Activated naive CD8-positive, alpha-beta T cell treated with anti-CD3 and anti-CD28 coated beads, Interleukin-2, amount 50 U/mL, for 24 hours (primary cell): ENCODE results near the gene RGS3.

ENCODE experiments used
- ATAC-seq: fragments of 150-1000 bp; cut with Tn5 transposase; one replicate; pipeline ENCODE4 v1.10.0; 2021
- DNase-seq: peaks from one replicate; pipeline ENCODE4 v3.0.0; 2021
- H3K27ac Mint-ChIP-seq: one replicate; pipeline ENCODE4 v1.8.0; 2021; ENCODE audit warnings: mild to moderate bottlenecking, mixed read lengths
- H3K27me3 Mint-ChIP-seq: one replicate; pipeline ENCODE4 v1.8.0; 2021; ENCODE audit warnings: mixed read lengths
- H3K36me3 Mint-ChIP-seq: one replicate; pipeline ENCODE4 v1.8.0; 2021; ENCODE audit warnings: low read depth, mixed read lengths
- H3K4me1 Mint-ChIP-seq: one replicate; pipeline ENCODE4 v1.8.0; 2021; ENCODE audit warnings: mixed read lengths
- H3K4me3 Mint-ChIP-seq: one replicate; pipeline ENCODE4 v1.8.0; 2021; ENCODE audit warnings: mild to moderate bottlenecking, moderate library complexity, mixed read lengths
- H3K9me3 Mint-ChIP-seq: one replicate; pipeline ENCODE4 v1.8.0; 2021; ENCODE audit warnings: mixed read lengths

Gene RGS3

GRCh38 chr9:113504725-113505590 is 41.4 kb downstream of the RGS3 start:
- no peak overlapping the region for H3K4me3 Mint-ChIP-seq
- H3K9me3 Mint-ChIP-seq, result no peaks in the 10 kb centered on the region
- H3K27ac Mint-ChIP-seq, result no peak overlapping the region
- ATAC-seq (no peak), DNase-seq (no peak)
- no peaks in the 10 kb centered on the region for H3K36me3 Mint-ChIP-seq
- H3K4me1 Mint-ChIP-seq, result peaks cover 19% of the 10 kb centered on the region
- no peaks in the 10 kb centered on the region for H3K27me3 Mint-ChIP-seq

GRCh38 chr9:113506090-113506589 is 42.6 kb downstream of the RGS3 start:
- Mint-ChIP-seq H3K27ac (no peak overlapping the region), H3K4me1 (peaks cover 20% of the 10 kb centered on the region)

GRCh38 chr9:113507256-113507655 is 43.7 kb downstream of the RGS3 start:
- peaks cover 31% of the 10 kb centered on the region for H3K4me1 Mint-ChIP-seq
- H3K27me3 Mint-ChIP-seq, result no peaks in the 10 kb centered on the region
- H3K4me3 Mint-ChIP-seq, result no peak overlapping the region
- DNase-seq (no peak), ATAC-seq (no peak)
- H3K36me3 Mint-ChIP-seq, result no peaks in the 10 kb centered on the region
- no peak overlapping the region for H3K27ac Mint-ChIP-seq
- no peaks in the 10 kb centered on the region for H3K9me3 Mint-ChIP-seq

More at GRCh38 chr9:113506090-113506589, 42.6 kb downstream of the RGS3 start:
- Mint-ChIP-seq H3K9me3 (no peaks in the 10 kb centered on the region), H3K27me3 (no peaks in the 10 kb centered on the region), H3K36me3 (no peaks in the 10 kb centered on the region), H3K4me3 (no peak overlapping the region)
- ATAC-seq (no peak), DNase-seq (no peak)

GRCh38 chr9:113508111-113508749 is 44.7 kb downstream of the RGS3 start:
- Mint-ChIP-seq H3K4me1 (peaks cover 36% of the 10 kb centered on the region), H3K4me3 (no peak overlapping the region), H3K9me3 (no peaks in the 10 kb centered on the region), H3K36me3 (no peaks in the 10 kb centered on the region), H3K27me3 (no peaks in the 10 kb centered on the region), H3K27ac (no peak overlapping the region)
- ATAC-seq (no peak), DNase-seq (no peak)

- Mint-ChIP-seq H3K36me3 (no peaks in the 10 kb centered on the region), H3K27me3 (peaks cover 1% of the 10 kb centered on the region), H3K4me3 (no peak overlapping the region), H3K4me1 (peaks cover 48% of the 10 kb centered on the region), H3K9me3 (no peaks in the 10 kb centered on the region), H3K27ac (no peak overlapping the region)
- ATAC-seq (no peak), DNase-seq (no peak)
Observed at GRCh38 chr9:113509463-113509862, 45.9 kb downstream of the RGS3 start.

GRCh38 chr9:113511047-113511521 is 47.6 kb downstream of the RGS3 start:
- no peak overlapping the region for H3K4me3 Mint-ChIP-seq
- peaks cover 1% of the 10 kb centered on the region for H3K27me3 Mint-ChIP-seq
- ATAC-seq, result no peak
- H3K4me1 Mint-ChIP-seq, result peaks cover 62% of the 10 kb centered on the region
- H3K36me3 Mint-ChIP-seq, result no peaks in the 10 kb centered on the region
- H3K9me3 Mint-ChIP-seq, result no peaks in the 10 kb centered on the region
- DNase-seq, result no peak
- H3K27ac Mint-ChIP-seq, result peak overlapping the region; percentile 59

- H3K9me3 Mint-ChIP-seq, result no peaks in the 10 kb centered on the region
- H3K4me1 Mint-ChIP-seq, result peaks cover 72% of the 10 kb centered on the region
Observed at GRCh38 chr9:113511856-113512761, 48.6 kb downstream of the RGS3 start.

GRCh38 chr9:113513111-113513510 is 49.6 kb downstream of the RGS3 start:
- peak overlapping the region; percentile 67 for H3K4me3 Mint-ChIP-seq
- DNase-seq, result no peak
- peaks cover 1% of the 10 kb centered on the region for H3K27me3 Mint-ChIP-seq
- ATAC-seq, result no peak
- H3K9me3 Mint-ChIP-seq, result no peaks in the 10 kb centered on the region
- peaks cover 81% of the 10 kb centered on the region for H3K4me1 Mint-ChIP-seq
- H3K27ac Mint-ChIP-seq, result peak overlapping the region; percentile 69
- H3K36me3 Mint-ChIP-seq, result peaks cover 1% of the 10 kb centered on the region

More at GRCh38 chr9:113511856-113512761, 48.6 kb downstream of the RGS3 start:
- ATAC-seq (peak; percentile 75), DNase-seq (peak; percentile 86)
- no peaks in the 10 kb centered on the region for H3K36me3 Mint-ChIP-seq
- H3K27ac Mint-ChIP-seq, result peak overlapping the region; percentile 96
- H3K4me3 Mint-ChIP-seq, result peak overlapping the region; percentile 53
- H3K27me3 Mint-ChIP-seq, result peaks cover 1% of the 10 kb centered on the region

- peaks cover 1% of the 10 kb centered on the region for H3K27me3 Mint-ChIP-seq
- H3K9me3 Mint-ChIP-seq, result no peaks in the 10 kb centered on the region
- peaks cover 83% of the 10 kb centered on the region for H3K4me1 Mint-ChIP-seq
- H3K27ac Mint-ChIP-seq, result peak overlapping the region; percentile 69
- no peak for DNase-seq
- H3K4me3 Mint-ChIP-seq, result peak overlapping the region; percentile 67
- ATAC-seq, result no peak
- peaks cover 5% of the 10 kb centered on the region for H3K36me3 Mint-ChIP-seq
Observed at GRCh38 chr9:113513536-113513935, 50.0 kb downstream of the RGS3 start.

- H3K4me1 Mint-ChIP-seq, result peaks cover 87% of the 10 kb centered on the region
- no peaks in the 10 kb centered on the region for H3K9me3 Mint-ChIP-seq
- ATAC-seq (no peak), DNase-seq (no peak)
- peaks cover 10% of the 10 kb centered on the region for H3K36me3 Mint-ChIP-seq
- H3K4me3 Mint-ChIP-seq, result no peak overlapping the region
- peak overlapping the region; percentile 51 for H3K27ac Mint-ChIP-seq
- H3K27me3 Mint-ChIP-seq, result peaks cover 1% of the 10 kb centered on the region
Observed at GRCh38 chr9:113514061-113514460, 50.5 kb downstream of the RGS3 start.

GRCh38 chr9:113514748-113515147 is 51.2 kb downstream of the RGS3 start:
- peaks cover 94% of the 10 kb centered on the region for H3K4me1 Mint-ChIP-seq
- H3K27me3 Mint-ChIP-seq, result peaks cover 1% of the 10 kb centered on the region
- H3K27ac Mint-ChIP-seq, result no peak overlapping the region
- H3K9me3 Mint-ChIP-seq, result no peaks in the 10 kb centered on the region
- DNase-seq, result no peak
- no peak overlapping the region for H3K4me3 Mint-ChIP-seq
- no peak for ATAC-seq
- peaks cover 15% of the 10 kb centered on the region for H3K36me3 Mint-ChIP-seq

- H3K9me3 Mint-ChIP-seq, result no peaks in the 10 kb centered on the region
- no peak overlapping the region for H3K27ac Mint-ChIP-seq
- H3K36me3 Mint-ChIP-seq, result peaks cover 21% of the 10 kb centered on the region
- peaks cover 1% of the 10 kb centered on the region for H3K27me3 Mint-ChIP-seq
- H3K4me3 Mint-ChIP-seq, result no peak overlapping the region
- ATAC-seq (no peak), DNase-seq (no peak)
- H3K4me1 Mint-ChIP-seq, result peaks cover 97% of the 10 kb centered on the region
Observed at GRCh38 chr9:113515862-113516261, 52.3 kb downstream of the RGS3 start.

- ATAC-seq (peak; percentile 84), DNase-seq (peak; percentile 79)
- peaks cover 27% of the 10 kb centered on the region for H3K36me3 Mint-ChIP-seq
- H3K27ac Mint-ChIP-seq, result peak overlapping the region; percentile 83
- H3K9me3 Mint-ChIP-seq, result no peaks in the 10 kb centered on the region
- peak overlapping the region; percentile 87 for H3K4me3 Mint-ChIP-seq
- H3K27me3 Mint-ChIP-seq, result peaks cover 1% of the 10 kb centered on the region
- H3K4me1 Mint-ChIP-seq, result peaks cover 95% of the 10 kb centered on the region
Observed at GRCh38 chr9:113516840-113517577, 53.5 kb downstream of the RGS3 start.
